Measurements from ENCODE around the gene GH1. TPM values are rescaled to one million over a fixed set of nuclear protein-coding genes. Genes with fewer than 3 reads are reported as not detected.

GH1 gene
- total RNA-seq, 1 experiment from 2014 or later = not detected

GRCh38 chr17:63932721-63933120 is 14.1 kb upstream of the GH1 start:
- intact Hi-C loops (cut with micrococcal nuclease) = no loop called here
- Histone ChIP-seq H3K79me2 (ENCODE audit: insufficient read depth, low read length) (no peaks in the 10 kb centered on the region), H2AFZ (ENCODE audit: low read depth, low read length, poor library complexity, severe bottlenecking) (no peak overlapping the region), H3K27ac (ENCODE audit: low read depth, low read length) (no peak overlapping the region), H3K27me3 (ENCODE audit: insufficient read depth, low read length) (no peaks in the 10 kb centered on the region), H3K4me3 (replicated peaks in 1 of 2; ENCODE audit: low read depth in 1 of 2, low read length in 2 of 2) (no peak overlapping the region), H3K4me2 (ENCODE audit: low read length) (no peak overlapping the region), H3K9me3 (ENCODE audit: control insufficient read depth in 1 of 2, insufficient read depth in 1 of 2, low read depth in 1 of 2, low read length in 2 of 2) (no peaks in the 10 kb centered on the region), H3K9me2 (ENCODE audit: insufficient read depth) (no peaks in the 10 kb centered on the region), H3K4me1 (ENCODE audit: control insufficient read depth in 1 of 2, insufficient read depth in 2 of 2, low read length in 2 of 2) (peaks cover 0 to 11% of the 10 kb centered on the region in 2 experiments; a peak in 3 of 4 replicates), H4K20me1 (ENCODE audit: insufficient read depth) (no peaks in the 10 kb centered on the region), H3K9ac (ENCODE audit: low read length) (no peak overlapping the region), H3K36me3 (ENCODE audit: control insufficient read depth in 1 of 2, insufficient read depth in 2 of 2, low read length in 2 of 2) (no peaks in the 10 kb centered on the region)
- ChIA-PET CTCF (interaction anchor here (0.9 to 3.9 kb wide), 3 partner anchors 13 to 18 kb away, joined by 3 to 17 read pairs (median 3); no protein-coding TSS in a partner anchor), RAD21 (ENCODE audit: low non-redundant PET in 1 of 2, low total read pairs in 2 of 2, uncharacterized antibody in 2 of 2, unreplicated experiment in 2 of 2) (no interaction called here), POLR2A (interaction anchor here (1.0 kb wide), 1 partner anchor 213 kb away, joined by 3 read pairs; no protein-coding TSS in a partner anchor)
- no TSS peak for BruUV-seq (replicated peaks)
- ATAC-seq (no peak), DNase-seq (ENCODE audit: low read depth, low spot score) (no peak)
- no peak for TF ChIP-seq CTCF (IDR thresholded peaks at IDR 0.05 in 2 of 3, conservative IDR thresholded peaks at IDR 0.05 in 1 of 3; ENCODE audit: borderline replicate concordance in 1 of 3, insufficient read depth in 1 of 3, low read depth in 2 of 3, low read length in 2 of 3)
- TF ChIP-seq EGR1 (IDR thresholded peaks at IDR 0.05; ENCODE audit: low read depth) = no peak
- TF ChIP-seq ATF3 (IDR thresholded peaks at IDR 0.05) = no peak
- no peak for TF ChIP-seq ZBTB33 (IDR thresholded peaks at IDR 0.05; ENCODE audit: extremely low read depth, insufficient replicate concordance, low read length)
- no peak for TF ChIP-seq REST (IDR thresholded peaks at IDR 0.05; ENCODE audit: low read depth)
- no peak for TF ChIP-seq MAX (IDR thresholded peaks at IDR 0.05)
- no peak for TF ChIP-seq ZNF274 (IDR thresholded peaks at IDR 0.05; ENCODE audit: low read depth, low read length)
- TF ChIP-seq TCF7L2 (IDR thresholded peaks at IDR 0.05; ENCODE audit: borderline replicate concordance, extremely low read depth, insufficient read depth, insufficient read length) = no peak
- TF ChIP-seq SIN3A (IDR thresholded peaks at IDR 0.05; ENCODE audit: low read depth) = no peak
- TF ChIP-seq ZFX (IDR thresholded peaks at IDR 0.05) = no peak
- no peak for TF ChIP-seq EZH2phosphoT487 (IDR thresholded peaks at IDR 0.05; ENCODE audit: borderline replicate concordance)
